SK-N-SH treated with all-trans-retinoic acid at 6 μM for 48 hours (cell line): ENCODE measurements around the gene IL1RL1.

ENCODE experiments used
- ARNTL ChIP-seq: fragments of 450-650 bp; formaldehyde crosslinking; IDR thresholded peaks from 2 replicates; pipeline ENCODE4 v1.5.0; 2020; ENCODE audit warnings: low read depth, mild to moderate bottlenecking, moderate library complexity, borderline replicate concordance
- BACH2 ChIP-seq: fragments of 250-450 bp; sonication (Bioruptor Pico); IDR thresholded peaks from 2 replicates; pipeline ENCODE4 v1.9.0; 2021; ENCODE audit warnings: mild to moderate bottlenecking, borderline replicate concordance
- CREB5 ChIP-seq: fragments of 250-450 bp; sonication (Bioruptor Pico); IDR thresholded peaks from 2 replicates; pipeline ENCODE4 v1.5.1; 2020; ENCODE audit warnings: low read depth, mild to moderate bottlenecking, moderate library complexity
- ESRRG ChIP-seq: fragments of 250-450 bp; sonication (Bioruptor Pico); IDR thresholded peaks from 2 replicates; pipeline ENCODE4 v1.6.1; 2021; ENCODE audit warnings: mild to moderate bottlenecking
- GLIS3 ChIP-seq: fragments of 250-450 bp; sonication (Bioruptor Pico); IDR thresholded peaks from 2 replicates; pipeline ENCODE4 v1.5.0; 2020; ENCODE audit warnings: mild to moderate bottlenecking, moderate library complexity
- RARB ChIP-seq: fragments of 250-450 bp; sonication (Bioruptor Pico); IDR thresholded peaks from 2 replicates; pipeline ENCODE4 v1.8.0; 2021; ENCODE audit warnings: mild to moderate bottlenecking, moderate library complexity
- ZFP3 ChIP-seq: fragments of 250-450 bp; sonication (Bioruptor Pico); IDR thresholded peaks from 2 replicates; pipeline ENCODE4 v1.5.0; 2020; ENCODE audit warnings: mild to moderate bottlenecking, moderate library complexity
- ZFP30 ChIP-seq: fragments of 450-650 bp; formaldehyde crosslinking; IDR thresholded peaks from 2 replicates; pipeline ENCODE4 v1.5.0; 2022; ENCODE audit warnings: mild to moderate bottlenecking, moderate library complexity
- ZNF70 ChIP-seq: fragments of 450-650 bp; formaldehyde crosslinking; IDR thresholded peaks from 2 replicates; pipeline ENCODE4 v1.5.0; 2020; ENCODE audit warnings: mild to moderate bottlenecking, moderate library complexity
- TF ChIP-seq, protein P1 (sequence below): fragments of 250-450 bp; sonication (Bioruptor Pico); IDR thresholded peaks from 2 replicates; pipeline ENCODE4 v1.8.0; 2020; ENCODE audit warnings: mild to moderate bottlenecking, moderate library complexity, borderline replicate concordance

- TF ChIP-seq ZFP30 (no peak), CREB5 (CRISPR knock-in tag) (no peak), BACH2 (no peak), GLIS3 (CRISPR knock-in tag) (no peak), ARNTL (no peak), ZFP3 (no peak), ZNF70 (CRISPR knock-in tag) (no peak), RARB (CRISPR knock-in tag) (no peak), ESRRG (CRISPR knock-in tag) (no peak)
- TF ChIP-seq, protein P1, sequence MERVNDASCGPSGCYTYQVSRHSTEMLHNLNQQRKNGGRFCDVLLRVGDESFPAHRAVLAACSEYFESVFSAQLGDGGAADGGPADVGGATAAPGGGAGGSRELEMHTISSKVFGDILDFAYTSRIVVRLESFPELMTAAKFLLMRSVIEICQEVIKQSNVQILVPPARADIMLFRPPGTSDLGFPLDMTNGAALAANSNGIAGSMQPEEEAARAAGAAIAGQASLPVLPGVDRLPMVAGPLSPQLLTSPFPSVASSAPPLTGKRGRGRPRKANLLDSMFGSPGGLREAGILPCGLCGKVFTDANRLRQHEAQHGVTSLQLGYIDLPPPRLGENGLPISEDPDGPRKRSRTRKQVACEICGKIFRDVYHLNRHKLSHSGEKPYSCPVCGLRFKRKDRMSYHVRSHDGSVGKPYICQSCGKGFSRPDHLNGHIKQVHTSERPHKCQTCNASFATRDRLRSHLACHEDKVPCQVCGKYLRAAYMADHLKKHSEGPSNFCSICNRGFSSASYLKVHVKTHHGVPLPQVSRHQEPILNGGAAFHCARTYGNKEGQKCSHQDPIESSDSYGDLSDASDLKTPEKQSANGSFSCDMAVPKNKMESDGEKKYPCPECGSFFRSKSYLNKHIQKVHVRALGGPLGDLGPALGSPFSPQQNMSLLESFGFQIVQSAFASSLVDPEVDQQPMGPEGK (CRISPR knock-in tag): no peak
Observed at GRCh38 chr2:102386867-102387541, 75.6 kb downstream of the IL1RL1 start.
